NCI-H1436 (cell line): ENCODE results near the gene ARHGAP8.
A peak's percentile ranks its signal among the peaks of the same experiment; 100 is the strongest.

ENCODE experiments used
- DNase-seq: peaks from one replicate; lab custom pipeline; 2025; lab: John Stamatoyannopoulos, UW

The ARHGAP8 gene

DNA sequence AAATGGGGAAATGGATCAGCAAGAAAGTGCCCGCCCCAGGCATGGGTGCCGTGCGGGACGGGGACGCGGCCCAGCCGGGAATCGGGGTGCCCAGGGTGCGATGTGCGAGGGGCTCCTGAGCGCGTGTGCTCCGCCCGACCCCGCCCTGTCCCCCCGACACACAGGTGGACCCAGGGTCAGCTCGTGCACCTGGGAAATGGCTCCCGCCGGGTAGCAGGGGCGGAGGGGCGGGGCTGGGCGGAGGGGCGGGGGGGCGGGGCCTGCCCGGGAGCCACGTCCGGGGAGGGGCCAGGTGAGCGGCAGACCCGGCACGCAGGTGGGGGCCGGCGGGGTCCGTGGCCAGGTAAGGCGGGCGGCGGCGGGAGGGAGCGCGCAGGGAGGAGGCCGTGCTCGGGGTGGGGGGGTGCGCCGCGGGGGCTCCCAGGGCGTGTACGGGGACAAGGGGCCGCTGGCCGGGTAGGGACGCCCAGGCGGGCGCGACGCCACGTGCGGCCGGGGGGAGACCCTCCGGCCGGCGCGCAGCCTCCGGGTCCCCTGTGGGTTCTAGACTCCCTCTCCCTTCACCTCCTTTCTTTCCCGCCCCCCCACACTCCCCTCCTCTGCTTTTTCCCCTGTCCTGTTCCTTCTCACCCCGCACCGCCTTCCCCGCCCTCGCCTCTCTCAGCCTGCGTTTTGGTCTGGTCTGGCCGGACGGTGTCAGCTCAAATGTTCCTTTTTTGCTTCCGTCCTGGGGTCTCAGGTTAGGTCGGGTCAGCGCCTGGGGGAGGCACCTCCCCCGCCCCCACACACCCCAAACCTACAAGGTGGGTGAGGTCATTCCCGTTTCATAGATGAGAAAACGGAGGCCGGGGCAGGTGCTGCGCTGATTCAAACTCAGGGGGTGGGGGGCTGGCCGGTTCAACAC is at the start of gene ARHGAP8:
Gene ARHGAP8 (plus strand): TSS at position 291 of the 904 bp plus-strand sequence. CDS start 33,953 bp downstream, outside the sequence.
- DNase-seq: peak; percentile 38

DNA sequence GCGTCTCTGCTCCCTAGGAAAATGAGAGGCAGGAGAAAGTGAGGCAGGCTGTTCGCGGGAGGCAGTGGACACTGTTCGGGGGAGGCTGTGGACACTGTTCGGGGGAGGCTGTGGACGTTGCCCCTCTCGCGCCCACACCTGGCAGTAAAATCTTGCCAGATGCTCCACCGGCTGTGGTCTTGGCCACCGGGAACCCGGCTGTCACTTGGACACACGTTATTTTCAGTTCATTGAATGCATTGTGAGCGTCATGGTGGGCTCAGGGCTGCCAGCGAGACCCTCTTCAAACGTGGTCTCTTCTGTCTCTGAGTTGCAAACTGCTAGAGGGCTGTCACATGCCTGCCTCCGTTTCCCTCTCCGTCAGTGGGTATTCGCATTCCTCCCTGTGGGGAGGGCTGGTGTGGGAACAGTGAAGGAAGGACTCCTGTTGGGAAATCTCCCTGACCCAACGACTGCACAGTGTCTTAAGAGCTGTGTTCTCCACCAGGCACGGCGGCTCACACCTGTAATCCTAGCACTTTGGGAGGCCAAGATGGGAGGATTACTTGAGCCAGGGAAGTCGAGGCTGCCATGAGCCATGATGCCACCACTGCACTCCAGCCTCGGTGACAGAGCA is 49.0 kb upstream of the ARHGAP8 start:
- no peak for DNase-seq

DNA sequence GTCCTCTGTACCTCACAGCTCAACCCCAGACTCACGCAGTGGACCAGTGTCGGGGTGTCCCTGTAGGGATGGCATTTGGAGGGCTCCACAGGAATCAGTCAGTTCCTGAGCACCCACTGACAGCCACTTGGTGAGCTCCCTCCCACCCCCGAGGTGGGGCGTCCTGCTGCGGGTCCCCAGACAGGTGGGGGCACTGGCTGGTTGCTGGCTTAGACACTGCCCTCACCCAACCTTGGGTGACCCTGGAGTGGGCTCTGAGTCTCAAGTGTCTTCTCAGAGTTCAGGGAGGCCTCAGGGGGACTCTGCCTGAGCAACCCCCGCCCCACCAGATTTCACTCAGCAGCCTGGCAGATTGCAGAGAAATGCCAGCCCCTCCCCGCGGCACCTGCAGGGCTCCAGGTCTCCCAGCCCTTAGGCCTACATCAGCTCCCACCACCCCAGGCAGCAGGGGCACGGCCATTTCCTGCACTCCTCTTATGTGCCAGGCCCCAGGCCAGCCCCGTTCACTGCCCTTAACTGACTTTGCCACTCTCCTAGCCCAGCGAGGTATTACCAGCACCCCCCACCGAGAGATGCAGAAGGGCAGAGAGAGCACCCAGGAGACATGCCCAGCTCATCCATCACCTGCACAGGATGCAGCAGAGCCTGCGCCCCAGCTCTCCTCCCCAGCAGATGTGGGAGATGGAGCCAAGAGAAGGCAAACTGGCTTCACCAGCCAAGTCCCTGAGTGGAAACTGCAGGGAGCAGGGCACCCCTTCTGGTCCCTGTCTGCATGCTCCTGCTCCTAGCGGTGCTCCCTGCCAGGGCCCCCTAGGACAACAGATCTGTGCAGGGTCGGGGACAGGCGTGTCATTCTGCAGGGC is 48.0 kb upstream of the ARHGAP8 start:
- DNase-seq: no peak

DNA sequence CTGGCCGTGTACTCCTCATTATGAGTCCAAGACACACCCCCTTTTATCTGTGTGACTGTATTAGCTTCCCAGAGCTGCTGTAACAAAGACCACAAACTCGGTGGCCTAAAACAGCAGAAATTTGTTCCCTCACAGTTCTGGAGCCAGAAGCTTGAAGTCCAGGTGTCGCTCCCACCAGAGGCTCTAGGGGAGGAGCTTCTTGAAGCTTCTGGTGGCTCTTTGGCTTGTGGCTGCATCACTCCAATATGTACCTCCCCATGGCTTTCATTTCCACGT is 47.4 kb upstream of the ARHGAP8 start:
- DNase-seq: no peak

DNA sequence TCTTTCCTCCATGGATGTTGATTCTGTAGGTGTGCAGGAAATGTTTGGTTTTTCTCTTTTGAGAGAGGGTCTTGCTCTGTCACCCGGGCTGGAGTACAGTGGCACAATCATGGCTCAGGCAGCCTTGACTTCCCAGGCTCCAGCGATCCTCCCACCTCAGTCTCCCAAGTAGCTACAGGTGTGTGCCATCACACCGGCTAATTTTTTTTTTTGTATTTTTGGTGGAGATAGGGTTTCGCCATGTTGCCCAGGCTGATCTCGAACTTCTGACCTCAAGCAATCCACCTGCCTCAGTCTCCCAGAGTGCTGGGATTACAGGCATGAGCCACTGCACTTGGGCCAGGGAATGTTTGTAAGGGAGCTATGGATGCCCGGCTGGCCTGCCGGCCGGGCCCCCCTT is 45.9 kb upstream of the ARHGAP8 start:
- no peak for DNase-seq

DNA sequence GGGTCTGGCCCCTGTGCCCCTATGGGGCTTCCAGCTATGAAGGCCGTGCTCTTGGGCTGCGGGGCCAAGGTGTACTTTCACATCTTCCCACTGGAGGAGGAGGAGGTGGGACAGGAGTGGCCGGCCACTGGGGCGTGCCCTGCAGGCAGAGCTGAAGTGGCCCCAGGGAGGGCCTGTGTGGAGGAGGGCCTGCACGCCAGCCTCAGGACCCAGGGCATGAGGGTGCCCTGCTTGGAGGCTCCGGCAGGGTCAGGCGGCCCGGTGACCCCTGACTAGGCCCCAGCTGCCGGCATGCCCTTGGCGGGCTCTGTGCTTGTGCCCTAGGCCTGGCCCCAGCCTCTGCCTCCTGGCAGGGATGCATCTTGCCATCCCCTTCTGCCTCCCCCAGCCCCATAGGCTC is 45.2 kb upstream of the ARHGAP8 start:
- DNase-seq: no peak

DNA sequence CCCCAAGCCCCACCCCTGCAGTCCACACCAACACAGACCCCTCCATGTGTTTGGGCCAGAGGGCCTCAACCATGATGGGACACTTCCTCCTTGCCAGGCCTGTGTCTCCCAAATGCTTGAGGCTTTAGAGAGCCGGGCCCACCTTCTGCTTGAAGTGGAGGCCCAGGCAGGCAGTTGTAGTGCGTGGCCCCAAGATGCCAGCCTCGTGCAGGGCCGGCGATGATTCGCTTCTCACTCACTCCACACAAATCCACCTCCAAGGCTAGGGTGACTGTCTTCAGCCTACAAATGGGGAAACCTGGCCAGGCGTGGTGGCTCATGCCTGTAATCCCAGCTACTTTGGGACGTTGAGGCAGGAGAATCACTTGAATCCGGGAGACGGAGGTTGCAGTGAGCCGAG is 44.6 kb upstream of the ARHGAP8 start:
- no peak for DNase-seq

DNA sequence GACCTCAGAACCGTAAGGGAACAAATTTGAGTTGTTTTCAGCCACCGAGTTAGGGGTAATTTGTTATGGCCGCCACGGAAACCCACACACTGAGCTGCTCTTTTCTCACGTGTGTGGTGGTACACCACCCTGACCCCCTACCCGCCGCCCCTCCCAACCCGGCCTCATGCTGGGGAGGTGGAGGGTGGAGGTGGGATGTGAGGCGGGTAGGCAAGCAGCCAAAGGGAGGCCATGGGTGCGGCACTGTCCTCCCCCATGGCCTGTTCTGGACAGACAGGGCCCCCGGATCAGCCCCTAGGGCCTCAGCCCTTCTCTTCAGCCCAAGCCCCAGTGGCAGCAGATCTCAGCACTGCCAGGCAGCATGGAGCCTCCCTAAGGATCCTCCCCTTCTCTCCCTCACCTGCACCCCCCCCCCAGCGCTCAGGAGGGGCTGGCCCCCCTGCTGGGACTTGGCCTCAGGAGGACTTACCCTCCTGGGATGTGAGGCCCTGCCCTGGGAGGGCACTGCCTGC is 42.4 kb upstream of the ARHGAP8 start:
- DNase-seq: no peak

DNA sequence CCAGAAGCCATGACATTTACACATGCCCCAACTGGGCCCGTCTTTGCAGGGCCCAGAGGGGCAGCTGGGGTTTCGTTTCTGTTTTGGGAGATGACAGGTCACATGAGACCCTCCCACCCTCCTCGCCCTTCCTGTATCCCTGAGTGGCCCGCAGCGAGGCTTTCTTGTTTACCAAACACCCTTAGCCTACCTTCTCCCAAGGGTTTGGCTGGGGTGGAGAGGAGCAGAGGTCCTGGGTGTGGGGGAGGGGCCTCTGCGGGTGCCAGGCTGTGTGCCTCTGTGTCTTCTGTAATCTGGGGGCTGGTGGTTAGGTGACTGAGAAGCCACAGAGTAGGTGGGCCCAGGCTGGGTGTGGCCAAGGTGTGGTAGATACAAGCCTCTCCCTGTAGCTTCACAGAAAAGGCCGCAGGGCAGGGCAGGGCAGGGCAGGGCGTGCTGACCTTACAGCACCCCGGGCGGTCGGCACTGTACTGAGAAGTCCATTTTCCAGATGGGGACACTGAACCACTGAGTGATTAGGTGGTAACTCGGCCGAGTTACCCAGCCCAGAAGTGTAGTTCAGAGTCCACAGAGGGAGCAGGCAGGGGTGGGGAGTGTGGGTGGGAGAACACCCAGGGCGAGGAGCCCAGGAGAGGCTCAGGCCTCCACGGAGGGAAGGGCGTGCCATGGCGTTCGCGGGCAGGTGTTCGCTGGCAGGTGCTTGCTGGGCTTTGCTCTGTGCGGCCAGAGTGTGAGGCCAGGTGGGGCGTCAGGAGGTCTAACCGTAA is 41.7 kb upstream of the ARHGAP8 start:
- DNase-seq: no peak

DNA sequence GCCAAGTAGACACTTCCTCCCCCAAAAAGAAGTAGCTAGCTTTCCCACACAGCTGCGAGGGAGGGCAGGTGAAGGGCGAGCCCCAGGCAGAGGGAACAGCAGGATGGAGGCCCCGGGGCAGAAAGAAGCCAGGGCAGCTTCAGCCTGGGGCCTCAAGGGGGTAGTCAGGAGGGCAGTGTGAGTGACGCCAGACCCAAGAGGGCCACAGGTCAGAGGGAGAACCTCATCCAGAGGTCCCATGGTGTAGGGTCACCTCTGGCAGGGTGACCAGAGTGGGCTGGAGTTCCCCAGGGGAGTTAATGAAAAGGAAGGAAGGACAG is 41.2 kb upstream of the ARHGAP8 start:
- no peak for DNase-seq

DNA sequence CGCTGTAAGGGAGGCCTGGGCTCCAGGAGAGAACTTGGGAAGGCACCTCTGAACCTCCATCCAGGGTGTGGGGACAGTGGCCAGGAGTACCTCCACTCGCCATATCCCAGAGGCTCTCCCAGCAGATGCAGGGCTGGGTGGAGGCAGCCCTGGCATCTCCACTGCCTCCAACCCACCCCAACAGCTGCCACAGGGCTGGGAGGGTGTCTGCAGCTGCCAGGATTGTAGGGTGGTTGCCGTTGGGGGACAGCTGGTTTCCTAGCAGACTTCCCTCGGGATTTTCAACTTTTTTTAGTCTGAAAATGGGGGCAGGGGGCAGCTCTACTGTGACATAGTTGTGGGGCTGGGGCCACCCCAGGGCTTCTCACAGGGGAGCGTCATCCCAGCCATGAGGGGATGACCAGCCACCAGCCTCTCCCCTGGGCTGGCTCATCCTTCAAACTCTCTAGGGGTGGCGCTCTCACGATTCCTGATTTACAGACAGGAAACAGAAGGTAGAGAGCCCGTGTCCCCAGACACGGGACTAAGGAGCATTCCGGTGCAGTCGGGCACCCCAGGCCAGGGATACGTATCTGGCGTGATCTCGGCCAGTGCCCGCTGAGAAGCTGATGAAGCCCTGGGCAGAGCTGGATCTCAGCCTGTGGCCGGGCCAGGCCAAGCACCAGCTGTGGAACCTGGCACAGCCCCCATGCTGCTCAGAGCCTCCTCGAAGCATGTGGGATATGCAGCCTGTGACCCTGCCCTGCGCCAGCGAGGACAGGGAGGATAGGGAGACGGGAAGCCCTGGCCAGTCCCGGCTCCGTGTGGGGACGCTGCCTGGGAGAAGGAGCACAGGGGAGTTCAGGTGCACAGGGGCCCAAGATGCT is 40.5 kb upstream of the ARHGAP8 start:
- DNase-seq: no peak

DNA sequence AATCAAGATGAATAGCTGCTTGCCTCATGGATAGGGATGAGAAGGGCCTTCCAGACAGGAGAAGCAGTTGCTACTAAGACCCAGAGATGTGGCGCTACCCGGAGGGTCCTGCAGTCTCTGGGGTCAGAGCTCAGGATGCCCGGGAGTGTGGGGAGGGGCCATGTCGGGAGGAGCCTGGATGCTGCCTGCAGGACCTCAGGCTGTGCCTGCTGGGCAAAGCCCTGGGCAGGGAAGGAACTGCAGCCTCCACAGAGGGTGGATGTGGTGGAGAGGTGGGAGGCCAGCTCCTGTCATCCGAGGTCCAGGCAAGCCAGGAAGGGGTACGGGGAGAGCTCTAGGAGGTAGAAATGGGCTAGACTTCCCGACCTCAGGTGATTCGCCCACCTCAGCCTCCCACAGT is 39.4 kb upstream of the ARHGAP8 start:
- no peak for DNase-seq

DNA sequence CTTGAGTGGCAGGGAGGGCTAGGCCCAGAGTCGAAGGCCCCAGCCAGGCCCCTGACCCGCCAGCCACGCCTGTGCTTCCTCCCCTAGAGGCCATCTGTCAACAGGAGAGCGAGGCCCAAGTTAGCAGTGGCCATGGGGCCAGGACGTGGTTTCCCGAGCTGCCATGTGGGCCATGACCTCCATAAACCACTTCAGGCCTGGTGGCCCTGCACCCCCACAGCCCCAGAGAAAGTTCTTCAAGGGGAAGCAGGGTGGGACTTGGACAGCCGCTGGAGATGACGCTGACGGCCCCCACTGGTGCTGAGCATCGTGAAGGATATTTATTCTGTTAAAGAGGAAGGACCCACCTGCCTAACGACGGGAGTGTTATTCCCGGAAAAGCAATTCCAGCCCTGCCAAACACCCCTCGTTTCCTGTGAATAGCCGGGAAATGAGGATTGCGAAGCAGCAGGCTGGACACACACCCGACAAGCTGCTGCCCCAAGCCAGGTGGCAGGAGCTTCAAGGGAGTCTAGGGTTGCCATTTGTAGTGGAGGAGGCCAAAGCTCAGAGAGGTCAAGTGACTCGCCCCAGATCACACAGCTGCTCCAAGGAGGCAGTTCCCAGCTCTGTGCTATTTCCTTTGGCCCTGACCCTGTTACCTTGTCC is 37.5 kb upstream of the ARHGAP8 start:
- DNase-seq: no peak

DNA sequence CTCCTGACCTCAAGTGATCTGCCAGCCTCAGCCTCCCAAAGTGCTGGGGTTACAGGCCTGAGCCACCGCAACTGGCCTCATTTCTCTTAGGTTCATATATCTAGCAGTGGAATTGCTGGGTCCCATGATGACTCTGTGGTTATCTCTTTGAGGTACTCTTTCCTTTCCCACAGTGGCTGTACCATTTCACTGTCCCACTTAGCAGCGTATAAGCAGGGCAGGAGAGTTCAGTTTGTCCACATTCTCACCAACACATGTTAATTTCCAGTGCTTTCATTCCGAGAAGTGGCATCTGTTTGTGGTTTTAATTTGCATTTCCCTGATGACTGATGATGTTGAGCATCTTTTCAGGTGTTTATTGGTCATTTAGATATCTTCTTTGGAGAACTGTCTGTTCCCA is 34.0 kb upstream of the ARHGAP8 start:
- DNase-seq: no peak

DNA sequence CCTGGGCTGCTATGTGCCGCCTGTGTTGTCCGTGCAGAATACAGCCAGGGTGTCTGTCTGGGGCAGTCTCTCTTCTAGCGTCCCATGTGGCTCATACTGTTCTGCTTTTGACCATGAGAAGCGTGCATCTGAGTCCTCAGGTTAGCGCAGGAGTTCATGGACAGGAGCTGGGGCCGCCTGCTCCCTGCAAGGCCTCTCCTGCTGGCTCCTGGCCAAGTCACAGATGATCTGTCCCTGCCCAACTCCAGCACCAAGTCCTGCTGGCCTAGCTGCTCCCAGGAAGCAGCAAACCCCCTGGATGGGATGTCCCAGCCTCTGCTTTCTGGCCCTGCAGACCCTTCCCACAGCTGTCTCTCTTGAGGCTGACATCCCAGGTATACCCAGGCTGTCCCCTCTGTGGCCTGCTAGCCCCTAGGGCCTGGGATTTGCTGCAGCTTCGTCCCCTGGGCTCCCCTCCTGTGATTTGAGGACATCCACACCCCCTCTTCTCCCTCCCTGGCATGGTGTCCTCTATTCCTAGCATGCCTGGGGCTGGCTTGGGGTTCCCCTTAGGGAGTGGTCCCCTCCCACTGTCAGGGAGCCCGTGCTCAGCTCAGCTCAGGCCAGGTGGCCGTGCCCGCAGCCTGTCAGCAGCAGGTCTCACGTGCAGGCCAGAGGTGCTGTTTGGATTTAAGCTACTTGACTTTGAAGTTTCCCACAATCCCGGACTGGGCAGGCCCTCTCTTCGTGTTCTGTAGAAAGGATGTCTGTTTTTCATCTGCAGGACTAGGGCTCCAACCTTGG is 32.6 kb upstream of the ARHGAP8 start:
- no peak for DNase-seq

DNA sequence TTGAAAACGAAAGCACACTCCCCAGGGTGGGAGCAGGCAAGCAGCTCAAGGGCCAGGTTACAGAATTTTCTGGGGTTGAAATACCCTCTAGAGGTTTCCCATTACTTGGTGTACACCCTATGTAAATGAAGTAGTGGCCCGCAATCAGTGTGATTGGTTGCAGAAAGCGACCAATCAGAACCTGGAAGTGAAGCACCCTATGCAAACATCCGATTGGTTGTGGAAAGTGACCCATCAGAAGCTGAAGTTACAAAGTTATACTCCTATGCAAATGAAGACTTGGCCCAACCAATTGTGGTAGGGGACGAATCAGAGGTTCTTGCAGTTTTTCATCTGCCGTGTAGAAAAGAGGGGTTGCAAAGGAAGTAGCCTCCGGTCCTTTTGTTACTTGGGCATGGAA is 31.2 kb upstream of the ARHGAP8 start:
- DNase-seq: peak; percentile 74

DNA sequence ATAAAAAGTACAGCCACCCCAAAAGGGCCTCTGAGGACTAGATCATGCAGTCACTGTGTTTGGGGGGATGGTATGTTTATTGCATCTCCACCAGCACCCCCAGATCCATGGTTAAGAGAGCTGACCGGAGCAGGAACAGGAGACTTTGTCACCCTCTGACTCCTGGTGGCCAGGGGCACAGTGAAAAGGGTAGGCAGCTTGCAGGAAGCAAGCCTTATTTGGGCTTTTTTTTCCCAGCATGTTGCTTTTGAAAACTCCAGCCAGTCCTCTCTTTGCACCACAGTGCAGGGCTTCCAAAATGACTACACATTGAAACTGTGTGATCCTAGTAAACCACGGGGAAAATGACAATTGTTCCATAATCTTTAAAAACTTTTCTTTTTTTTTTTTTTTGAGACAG is 29.8 kb upstream of the ARHGAP8 start:
- DNase-seq: no peak

DNA sequence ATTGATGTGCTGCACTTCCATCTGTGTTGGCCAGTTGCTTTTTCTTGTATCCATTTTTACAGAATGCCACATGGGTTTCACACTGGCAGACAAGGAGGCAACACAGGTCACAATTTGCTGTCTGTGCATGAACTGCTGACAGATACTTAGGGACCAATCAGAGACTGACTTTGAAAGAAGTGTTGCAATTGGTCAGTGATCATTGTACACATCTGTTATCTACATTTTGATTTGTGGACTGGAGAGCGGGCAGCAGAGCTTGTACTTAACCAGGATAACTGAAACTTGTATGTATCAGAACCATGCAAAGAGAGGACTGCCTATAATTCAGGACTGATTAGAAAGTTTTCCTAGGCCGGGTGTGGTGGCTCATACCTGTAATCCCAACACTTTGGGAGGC is 28.6 kb upstream of the ARHGAP8 start:
- no peak for DNase-seq

DNA sequence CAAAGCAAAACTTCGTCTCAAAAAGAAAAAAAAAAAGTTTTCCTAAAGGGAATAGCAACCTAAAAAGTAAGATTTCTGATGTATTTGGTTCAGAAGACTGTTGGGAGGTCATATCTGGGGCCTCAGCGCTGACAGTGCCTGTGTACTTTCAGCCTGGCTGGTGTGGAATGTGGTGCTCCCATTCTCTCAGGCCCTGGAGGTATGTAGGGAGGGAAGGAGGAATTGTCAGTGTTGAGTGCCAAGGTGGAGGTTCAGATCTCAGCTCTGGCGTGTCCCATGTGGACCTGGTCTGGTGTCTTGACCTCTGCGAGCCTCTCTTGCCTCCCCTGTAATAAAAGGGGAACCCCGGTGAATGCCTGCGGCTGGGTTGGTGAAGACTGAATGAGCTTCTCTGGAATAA is 28.0 kb upstream of the ARHGAP8 start:
- DNase-seq: no peak

DNA sequence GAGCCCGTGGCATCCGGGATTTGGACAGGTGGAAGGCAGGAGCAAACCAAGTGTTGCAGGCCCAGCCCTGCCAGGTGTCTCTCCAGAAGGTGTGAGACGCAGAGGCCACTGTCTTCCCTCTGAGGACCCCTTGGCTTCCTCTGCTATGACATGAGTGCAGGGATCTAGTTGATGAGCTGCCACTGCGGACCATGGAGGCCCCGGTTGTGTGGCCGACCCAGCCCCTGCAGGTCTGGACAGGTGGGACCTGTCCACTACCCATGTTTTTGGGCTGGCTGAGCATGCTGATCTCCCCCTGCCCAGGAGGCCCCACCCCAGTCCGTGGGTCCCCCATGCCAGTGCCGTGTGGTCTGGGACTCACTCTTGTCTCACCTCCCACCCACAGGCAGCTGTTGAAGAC is 27.5 kb upstream of the ARHGAP8 start:
- DNase-seq: no peak
